Measurements from ENCODE around the gene SYCP2. TPM values are rescaled to one million over a fixed set of nuclear protein-coding genes. Genes with fewer than 3 reads are reported as not detected.
A peak's percentile ranks its signal among the peaks of the same experiment; 100 is the strongest.

SYCP2 gene
- total RNA-seq, 1 donor from 2014 or later = 2.3 TPM

DNA sequence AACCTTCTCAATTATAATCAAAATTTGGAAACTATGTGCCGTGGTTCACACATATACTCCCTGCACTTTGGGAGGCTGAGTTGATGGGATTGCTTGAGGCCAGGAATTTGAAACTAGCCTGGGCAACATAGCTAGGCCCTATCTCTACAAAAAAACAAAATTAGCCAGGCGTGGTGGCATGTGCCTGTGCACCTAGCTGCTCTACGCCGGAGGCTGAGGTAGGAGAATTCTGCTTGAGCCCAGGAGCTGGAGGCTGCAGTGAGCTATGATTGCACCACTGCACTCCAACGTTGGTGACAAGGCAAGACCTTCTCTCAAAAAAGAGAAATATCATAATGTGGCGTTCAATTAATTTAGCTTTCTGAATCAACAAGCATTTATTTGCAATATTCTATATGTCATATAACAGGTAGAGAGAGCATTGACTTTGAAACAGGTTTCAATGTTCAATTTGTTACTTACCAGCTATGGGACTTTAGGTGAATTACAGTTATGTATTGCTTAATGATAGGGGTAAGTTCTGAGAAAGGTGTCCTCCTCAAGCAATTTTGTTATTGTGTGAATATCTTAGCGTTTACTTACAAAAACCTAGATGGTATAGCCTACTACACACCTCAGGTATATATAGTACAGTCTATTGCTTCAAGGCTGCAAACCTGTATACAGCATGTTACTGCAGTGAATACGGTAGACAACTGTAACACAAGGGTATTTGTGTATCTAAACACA is 2.2 kb upstream of the SYCP2 start:
- H3K9me3 Mint-ChIP-seq = no peaks in the 10 kb centered on the region
- no peak overlapping the region for H3K27ac Mint-ChIP-seq (ENCODE audit: unreplicated experiment)
- H3K4me3 Mint-ChIP-seq = peak overlapping the region; percentile 64
- TF ChIP-seq, protein P1, sequence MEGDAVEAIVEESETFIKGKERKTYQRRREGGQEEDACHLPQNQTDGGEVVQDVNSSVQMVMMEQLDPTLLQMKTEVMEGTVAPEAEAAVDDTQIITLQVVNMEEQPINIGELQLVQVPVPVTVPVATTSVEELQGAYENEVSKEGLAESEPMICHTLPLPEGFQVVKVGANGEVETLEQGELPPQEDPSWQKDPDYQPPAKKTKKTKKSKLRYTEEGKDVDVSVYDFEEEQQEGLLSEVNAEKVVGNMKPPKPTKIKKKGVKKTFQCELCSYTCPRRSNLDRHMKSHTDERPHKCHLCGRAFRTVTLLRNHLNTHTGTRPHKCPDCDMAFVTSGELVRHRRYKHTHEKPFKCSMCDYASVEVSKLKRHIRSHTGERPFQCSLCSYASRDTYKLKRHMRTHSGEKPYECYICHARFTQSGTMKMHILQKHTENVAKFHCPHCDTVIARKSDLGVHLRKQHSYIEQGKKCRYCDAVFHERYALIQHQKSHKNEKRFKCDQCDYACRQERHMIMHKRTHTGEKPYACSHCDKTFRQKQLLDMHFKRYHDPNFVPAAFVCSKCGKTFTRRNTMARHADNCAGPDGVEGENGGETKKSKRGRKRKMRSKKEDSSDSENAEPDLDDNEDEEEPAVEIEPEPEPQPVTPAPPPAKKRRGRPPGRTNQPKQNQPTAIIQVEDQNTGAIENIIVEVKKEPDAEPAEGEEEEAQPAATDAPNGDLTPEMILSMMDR (conservative IDR thresholded peaks at IDR 0.05) = no peak
- peaks cover 42% of the 10 kb centered on the region for H3K4me1 Mint-ChIP-seq
- H3K36me3 Mint-ChIP-seq (ENCODE audit: low read depth) = no peaks in the 10 kb centered on the region
- DNase-seq (ENCODE audit: low read depth, low spot score) = no peak
- H3K27me3 Mint-ChIP-seq (ENCODE audit: low read depth) = peaks cover 4% of the 10 kb centered on the region

DNA sequence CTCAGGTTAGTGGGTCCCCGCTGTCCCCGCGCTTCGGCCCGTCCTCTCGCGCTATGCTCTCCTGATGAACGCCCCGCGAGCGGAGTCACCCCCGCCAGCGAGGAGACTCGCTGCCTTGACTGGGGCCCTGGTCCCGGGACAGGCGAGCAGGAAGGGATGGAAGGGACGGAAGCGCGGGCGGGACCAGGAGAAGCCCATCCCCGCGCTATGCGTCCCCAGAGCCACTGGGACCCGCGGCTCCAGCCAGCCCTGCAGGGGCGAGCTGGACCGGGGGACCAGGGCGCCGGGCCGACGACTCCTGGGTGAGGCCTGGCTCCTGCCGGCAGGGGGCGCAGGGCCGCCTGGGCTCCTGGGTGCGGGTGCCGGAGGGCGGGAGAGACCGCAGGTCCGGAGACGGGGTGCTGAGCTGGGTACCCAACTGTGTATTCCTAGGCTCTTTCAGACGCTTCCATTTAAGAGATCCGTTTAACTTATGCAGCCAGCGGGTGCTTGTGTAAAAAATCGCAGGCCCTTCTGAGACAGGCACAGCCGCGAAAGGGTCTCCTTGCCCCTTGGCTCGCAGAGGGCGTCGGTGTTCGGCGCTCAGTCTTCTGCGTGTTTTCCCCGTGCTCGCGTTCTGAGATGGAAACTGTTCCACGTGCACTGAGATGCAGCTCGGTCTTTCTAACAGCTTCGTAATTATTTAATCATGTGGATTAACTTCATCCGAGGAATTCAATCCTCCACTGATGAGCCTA is 580 bp upstream of the SYCP2 start:
- Mint-ChIP-seq H3K9me3 (no peaks in the 10 kb centered on the region), H3K27ac (ENCODE audit: unreplicated experiment) (no peak overlapping the region), H3K4me3 (peak overlapping the region; percentile 88), H3K27me3 (ENCODE audit: low read depth) (peaks cover 4% of the 10 kb centered on the region), H3K4me1 (peaks cover 39% of the 10 kb centered on the region), H3K36me3 (ENCODE audit: low read depth) (no peaks in the 10 kb centered on the region)
- TF ChIP-seq, protein P1 (conservative IDR thresholded peaks at IDR 0.05) = peak; percentile 97
- peak; percentile 75 for DNase-seq (ENCODE audit: low read depth, low spot score)

DNA sequence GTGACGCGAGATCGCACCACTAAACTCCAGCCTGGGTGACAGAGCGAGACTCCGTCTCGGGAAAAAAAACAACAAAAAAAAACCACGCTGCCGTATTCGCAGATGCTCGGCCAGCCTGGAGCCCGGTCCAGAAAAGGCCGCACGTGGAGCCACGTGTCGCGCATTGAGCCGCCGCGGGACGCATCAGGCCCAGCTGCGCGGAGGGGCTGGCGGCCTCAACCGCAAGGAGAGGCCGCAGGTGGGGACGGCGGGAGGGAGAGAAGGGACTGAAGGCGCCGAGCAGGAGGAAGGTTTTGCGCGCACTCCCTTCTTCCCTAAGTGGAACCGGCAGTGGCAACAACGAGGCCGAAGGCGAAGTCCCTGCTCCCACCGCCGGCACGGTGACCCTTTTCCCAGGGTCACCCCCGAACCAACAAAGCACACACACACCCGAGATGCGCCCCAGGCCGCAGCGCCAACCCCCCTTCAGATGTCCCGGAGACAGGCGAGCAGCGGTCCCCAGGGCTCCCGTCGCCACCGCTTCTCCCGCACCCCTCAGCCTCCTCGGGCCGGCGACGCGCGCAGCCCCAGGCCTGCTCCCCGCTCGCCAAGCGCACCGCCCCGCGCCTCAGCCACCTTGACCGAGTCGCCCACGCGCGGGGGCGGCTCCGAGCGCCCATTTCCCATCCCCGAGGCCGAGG is 681 bp downstream of the SYCP2 start:
- Mint-ChIP-seq H3K4me1 (peaks cover 28% of the 10 kb centered on the region), H3K4me3 (peak overlapping the region; percentile 34), H3K36me3 (ENCODE audit: low read depth) (no peaks in the 10 kb centered on the region), H3K27me3 (ENCODE audit: low read depth) (peaks cover 4% of the 10 kb centered on the region), H3K27ac (ENCODE audit: unreplicated experiment) (no peak overlapping the region), H3K9me3 (no peaks in the 10 kb centered on the region)
- TF ChIP-seq, protein P1 (conservative IDR thresholded peaks at IDR 0.05) = no peak
- no peak for DNase-seq (ENCODE audit: low read depth, low spot score)

GRCh38 chr20:59931511-59932312 is 1.7 kb downstream of the SYCP2 start:
- no peak for DNase-seq (ENCODE audit: low read depth, low spot score)
- H3K27me3 Mint-ChIP-seq (ENCODE audit: low read depth) = peaks cover 4% of the 10 kb centered on the region
- H3K36me3 Mint-ChIP-seq (ENCODE audit: low read depth) = no peaks in the 10 kb centered on the region
- peak overlapping the region; percentile 76 for H3K4me3 Mint-ChIP-seq
- TF ChIP-seq, protein P1 (conservative IDR thresholded peaks at IDR 0.05) = no peak
- peak overlapping the region; percentile 9 for H3K27ac Mint-ChIP-seq (ENCODE audit: unreplicated experiment)
- H3K4me1 Mint-ChIP-seq = peaks cover 20% of the 10 kb centered on the region
- no peaks in the 10 kb centered on the region for H3K9me3 Mint-ChIP-seq

- Mint-ChIP-seq H3K4me1 (peaks cover 13% of the 10 kb centered on the region), H3K36me3 (ENCODE audit: low read depth) (no peaks in the 10 kb centered on the region), H3K4me3 (no peak overlapping the region), H3K27ac (ENCODE audit: unreplicated experiment) (no peak overlapping the region), H3K9me3 (no peaks in the 10 kb centered on the region), H3K27me3 (ENCODE audit: low read depth) (no peaks in the 10 kb centered on the region)
- TF ChIP-seq, protein P1 (conservative IDR thresholded peaks at IDR 0.05) = no peak
- DNase-seq (ENCODE audit: low read depth, low spot score) = no peak
Measured at GRCh38 chr20:59925899-59926298, 7.5 kb downstream of the SYCP2 start.
